CD4-positive, alpha-beta T cell treated with Interleukin-6 at 100 ng/mL for 8 hours (primary cell): Measurements from ENCODE around the gene EZR.

Experiments used
- DNase-seq: peaks from one replicate; pipeline ENCODE4 v3.0.0-alpha.2; 2020; ENCODE audit warnings: mixed read lengths, low spot score

Gene EZR

DNA sequence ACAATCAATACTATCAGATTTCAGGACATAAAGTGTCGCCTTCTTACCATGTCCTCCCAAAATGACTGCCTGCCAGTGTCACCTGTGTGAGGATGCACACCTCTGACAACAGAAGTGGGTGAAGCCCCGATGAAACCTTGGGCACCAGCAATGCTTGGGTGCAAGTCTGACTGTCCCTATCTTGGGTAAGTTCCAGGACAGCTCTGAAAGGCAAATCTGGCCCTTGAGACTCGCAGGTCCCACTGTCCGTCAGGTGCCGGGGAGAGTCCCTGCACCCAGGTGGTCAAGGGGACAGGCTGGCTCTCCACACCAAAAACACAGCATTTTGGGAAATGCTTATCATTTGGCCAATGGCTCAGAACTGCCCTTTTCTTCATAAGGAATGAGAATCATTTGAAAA is 43.3 kb downstream of the EZR start:
- no peak for DNase-seq

DNA sequence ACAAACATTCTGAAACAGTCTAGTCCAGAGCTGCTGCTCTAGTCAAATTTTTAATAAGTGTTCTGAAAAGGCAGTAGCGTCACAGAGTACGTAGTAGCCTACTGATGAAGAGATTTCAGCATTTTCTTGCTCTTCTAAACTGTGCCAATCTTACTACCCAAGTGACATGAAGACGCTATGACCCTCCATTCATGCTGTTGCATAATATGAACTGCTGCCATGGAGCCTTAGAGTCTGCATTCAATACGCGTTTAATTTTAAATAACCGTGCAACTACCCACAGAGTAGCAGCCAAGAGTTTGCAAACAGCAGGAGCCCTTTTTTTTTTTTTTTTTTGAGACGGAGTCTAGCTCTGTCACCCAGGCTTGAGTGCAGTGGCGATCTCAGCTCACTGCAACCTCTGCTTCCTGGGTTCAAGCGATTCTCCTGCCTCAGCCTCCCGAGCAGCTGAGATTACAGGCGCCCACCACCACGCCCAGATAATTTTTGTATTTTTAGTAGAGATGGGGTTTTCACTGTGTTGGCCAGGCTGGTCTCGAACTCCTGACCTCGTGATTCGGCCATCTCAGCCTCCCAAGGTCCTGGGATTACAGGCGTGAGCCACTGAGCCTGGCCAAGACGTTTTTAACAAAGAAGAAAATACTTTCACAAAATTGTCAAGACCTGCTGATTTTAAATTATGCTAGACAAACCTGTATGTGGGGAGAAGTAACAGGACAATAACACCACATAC is 44.3 kb downstream of the EZR start:
- no peak for DNase-seq

DNA sequence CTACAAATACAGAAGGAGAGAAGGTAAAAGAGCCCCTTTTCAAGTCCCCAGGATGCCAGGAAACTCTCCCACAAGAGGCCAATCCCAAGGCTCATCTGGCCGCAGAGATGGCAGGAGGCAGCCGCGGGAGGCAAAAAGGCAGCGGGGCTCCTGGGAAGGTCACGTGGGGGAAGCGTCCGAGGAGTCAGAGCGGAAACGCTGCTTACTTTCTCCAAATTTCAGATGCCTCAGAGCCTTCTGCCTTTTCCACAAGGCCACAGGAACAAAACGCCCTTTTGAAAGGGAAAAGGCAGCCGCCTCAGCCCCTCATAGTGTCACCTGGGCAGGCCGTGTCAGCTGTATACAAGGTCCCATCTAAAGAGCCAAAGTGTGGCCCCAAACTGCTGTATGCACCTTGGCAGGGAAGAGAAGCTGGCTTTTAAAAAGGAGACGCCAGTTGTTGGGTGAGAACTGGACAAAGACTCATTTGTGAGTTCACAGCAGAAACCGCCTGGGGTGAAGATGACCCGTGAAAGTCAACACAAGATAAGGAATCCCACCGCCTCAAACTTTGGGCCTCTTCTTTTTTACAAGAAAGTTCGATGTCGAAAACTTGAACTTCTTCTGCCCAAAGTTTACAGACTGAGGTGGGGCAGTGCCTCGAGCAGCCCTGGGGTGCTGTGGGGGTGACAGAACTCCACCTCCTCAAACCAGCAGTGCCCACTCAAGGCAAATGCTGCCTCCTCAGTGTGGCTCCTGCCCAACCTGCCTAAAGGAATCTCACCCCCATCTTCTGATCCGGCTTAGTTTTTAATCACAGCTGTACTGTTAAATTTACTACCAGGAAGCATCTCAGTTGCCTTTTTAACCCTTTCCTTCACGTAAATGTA is 45.4 kb downstream of the EZR start:
- no peak for DNase-seq

DNA sequence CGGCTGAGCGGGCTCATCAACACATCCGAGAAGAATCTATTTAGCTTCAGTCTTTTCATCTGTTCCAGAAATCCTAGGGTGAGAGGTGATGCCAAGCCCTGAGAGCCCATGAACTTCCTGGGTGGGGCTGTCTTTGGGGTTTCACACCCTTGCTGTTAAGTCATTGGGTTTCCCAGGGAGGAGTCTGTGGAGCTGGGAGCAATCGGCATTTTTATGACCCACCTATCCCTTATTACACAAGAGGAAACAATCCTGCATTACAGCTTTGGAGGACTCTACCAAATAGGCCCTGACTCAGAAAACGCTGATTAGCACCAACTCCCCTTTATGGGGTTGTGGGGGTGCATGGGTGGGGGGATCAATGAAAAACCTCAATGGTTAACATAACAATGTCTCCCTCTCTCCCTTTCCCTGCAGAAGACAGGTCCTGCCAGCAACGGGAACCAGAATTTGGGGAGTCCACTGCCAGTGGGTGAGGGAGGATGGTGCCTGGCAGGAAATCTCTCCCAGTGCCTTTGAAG is 46.3 kb downstream of the EZR start:
- DNase-seq, result no peak

DNA sequence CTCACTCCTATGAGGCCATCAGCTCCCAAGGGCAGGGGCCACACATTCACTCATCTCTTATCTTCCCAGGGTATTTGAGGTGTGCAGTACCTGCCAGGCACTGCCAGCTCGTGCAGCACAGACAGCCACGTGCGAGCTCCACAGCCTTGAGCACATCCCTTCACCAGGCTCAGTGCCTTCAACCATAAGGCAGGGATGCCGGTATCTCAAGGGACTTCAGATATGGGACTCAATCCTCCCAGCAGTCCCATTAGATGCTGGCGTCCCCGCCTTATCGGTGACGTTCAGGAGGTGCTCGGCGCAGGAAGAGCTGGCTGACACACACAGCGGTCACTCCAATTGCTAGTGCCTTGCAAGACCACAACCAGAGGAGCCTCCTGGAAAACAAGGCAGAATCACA is 47.0 kb downstream of the EZR start:
- no peak for DNase-seq

DNA sequence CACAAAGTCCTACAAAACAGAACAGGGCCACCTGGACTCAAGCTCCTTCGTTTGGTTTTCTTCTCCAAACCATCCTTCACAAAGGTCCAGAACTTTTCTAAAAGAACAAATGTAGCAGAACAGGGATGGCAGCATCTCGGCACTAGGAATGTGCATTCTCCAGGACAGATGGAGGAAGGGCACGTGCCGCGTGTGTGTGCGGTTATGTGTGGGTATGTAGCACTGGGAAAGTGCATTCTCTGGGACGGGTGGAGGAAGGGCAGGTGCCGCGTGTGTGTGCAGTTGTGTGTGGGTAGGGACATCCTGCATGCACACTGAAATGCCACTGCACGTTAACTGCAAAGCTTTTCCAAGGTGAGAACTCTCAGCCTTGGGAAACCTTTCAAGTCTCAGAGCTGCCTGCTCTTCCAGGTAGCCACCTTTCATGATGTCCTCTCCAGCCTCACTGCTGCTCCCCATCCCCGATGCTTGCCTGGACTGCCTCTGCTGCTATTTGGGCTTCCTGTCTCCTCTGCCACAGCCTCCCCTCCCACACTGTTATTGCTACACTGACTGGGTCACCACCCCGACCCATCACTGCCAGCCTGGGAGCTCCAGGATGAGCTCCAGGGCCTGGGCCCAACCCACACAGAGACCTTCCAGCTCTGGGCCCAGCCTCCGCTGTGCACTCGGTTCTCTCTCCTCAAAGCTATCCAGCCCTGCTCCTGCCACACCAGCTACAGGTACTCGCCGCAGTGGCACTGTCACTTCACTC is 47.6 kb downstream of the EZR start:
- no peak for DNase-seq

DNA sequence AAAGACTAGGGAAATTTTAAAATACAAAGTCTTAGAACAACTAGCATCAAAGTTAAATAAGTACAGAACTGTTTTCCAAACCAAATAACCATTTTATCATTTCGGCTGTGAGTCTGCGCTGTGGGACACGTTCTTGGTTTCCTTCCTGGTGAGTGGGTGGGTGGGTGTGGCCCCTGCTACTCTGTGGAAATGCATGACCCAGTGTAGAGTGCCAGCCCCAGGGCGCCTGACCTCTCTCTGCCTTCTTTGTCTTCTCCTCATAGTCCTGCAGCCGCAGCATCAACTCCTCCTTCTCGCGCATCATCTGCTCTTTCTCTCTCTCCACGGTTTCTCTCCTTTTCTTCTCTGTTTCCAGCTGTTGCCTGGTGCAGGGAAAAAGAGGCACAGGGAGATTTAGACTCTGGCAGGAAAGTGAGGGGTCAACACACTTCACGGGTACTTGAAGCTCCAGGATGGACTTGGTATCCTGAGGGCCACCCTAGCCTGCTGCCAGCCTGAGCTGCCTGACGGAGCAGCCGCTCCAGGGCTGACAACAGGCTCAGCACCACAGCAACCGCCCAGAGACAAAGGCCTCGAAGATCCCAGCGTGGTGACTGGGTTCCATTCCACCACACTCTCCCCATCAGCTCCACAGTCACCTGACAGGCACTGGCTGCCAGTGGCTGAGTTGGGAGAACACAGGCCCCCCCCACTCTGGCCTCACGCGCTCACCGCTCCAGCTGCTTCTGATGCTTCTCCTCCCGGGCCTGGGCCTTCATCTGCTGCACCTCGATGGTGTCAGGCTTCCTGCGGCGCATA is 48.4 kb downstream of the EZR start:
- DNase-seq, result no peak

DNA sequence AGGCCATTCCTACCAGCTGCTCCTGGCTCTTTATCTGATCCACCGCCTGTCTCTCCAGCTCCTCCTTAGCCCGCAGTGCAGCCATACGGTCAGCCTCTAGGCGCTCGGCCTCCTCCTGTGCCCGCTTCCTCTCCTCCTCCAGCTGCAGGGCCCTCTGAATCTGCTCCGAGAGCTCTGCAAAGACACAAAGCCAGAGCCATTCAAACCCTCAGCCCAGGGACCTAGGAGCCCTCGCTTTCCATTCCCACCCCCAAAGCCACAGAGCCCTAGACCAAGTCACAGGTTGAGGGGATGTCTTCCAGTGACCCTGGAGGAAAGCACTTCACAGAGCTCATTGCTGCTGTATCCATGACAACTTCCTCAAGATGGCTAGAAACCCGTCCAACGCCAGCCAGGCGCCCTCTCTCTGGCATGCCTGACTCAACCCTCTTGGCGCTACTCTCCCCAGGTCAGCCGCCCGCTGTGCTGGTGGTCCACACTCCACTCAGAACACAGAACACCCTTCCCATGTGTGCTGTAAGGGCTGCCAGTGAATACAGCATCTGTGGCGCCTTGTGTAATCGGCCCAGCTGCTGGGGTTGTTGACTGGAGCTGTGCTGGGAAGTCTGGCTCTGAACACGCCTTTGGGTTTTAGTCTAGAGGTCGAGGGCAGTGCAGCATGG is 49.3 kb downstream of the EZR start:
- DNase-seq, result no peak

DNA sequence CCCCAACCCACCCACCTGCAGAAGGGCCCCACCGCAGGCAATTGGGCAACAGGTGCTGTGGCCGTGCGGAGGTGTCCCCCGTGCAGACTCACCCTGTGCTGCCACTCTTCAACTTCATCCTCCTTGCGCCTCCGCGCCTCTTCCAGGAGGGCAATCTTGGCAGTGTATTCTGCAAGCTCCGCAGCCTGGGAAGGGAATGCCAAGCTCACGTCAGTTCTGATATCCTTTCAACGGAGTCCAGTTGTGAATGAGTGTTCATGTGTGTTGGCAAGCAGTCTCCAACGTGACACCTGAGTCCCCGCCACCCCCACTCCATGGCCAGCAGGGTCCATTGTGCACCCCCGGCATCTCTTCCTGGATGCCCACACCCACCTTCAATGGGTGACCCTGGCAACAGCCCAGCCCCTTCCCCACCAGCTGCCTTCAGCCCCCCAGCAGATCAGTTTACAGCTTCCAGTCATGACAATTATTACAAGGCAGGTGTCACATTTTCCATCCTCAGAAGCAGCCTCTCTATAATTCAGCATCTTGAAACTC is 49.9 kb downstream of the EZR start:
- no peak for DNase-seq

DNA sequence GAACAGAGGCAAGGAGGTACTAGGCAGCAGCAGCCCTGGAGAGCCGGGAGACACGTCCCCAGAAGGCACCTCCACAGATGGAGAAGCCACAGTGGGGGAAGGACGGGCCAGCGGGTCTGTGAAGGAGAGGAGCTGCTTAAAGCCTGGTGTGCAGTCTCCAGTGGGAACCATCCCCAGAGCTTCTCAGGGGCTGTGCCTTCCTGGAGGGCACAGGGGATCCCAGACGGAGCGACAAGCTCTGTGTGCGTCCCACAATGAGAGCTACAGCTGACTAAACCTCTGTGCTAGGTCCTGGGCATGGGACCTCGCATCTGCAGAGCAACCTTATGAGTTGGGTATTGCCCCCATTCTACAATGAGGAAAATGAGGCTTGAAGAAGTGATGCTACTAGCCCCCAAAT is 50.7 kb downstream of the EZR start:
- DNase-seq, result no peak

DNA sequence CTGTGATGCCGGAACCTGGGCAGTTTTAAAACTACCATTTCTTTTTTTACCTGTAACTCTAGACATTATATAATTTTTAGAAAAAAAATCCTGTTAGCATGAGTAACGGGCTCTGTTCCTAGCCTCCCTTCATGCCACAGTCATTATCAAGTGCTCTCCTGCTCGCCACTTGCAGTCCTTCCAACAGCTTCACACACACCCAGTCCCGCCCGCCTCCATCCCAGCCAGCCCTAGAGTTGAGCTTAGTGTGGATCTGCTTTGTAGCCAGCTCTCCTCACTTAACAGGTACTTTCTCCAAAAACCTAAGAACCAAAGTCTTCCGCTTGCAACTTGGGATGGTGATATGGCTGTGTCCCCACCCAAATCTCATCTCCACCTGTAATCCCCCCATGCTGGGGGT is 51.5 kb downstream of the EZR start:
- no peak for DNase-seq

DNA sequence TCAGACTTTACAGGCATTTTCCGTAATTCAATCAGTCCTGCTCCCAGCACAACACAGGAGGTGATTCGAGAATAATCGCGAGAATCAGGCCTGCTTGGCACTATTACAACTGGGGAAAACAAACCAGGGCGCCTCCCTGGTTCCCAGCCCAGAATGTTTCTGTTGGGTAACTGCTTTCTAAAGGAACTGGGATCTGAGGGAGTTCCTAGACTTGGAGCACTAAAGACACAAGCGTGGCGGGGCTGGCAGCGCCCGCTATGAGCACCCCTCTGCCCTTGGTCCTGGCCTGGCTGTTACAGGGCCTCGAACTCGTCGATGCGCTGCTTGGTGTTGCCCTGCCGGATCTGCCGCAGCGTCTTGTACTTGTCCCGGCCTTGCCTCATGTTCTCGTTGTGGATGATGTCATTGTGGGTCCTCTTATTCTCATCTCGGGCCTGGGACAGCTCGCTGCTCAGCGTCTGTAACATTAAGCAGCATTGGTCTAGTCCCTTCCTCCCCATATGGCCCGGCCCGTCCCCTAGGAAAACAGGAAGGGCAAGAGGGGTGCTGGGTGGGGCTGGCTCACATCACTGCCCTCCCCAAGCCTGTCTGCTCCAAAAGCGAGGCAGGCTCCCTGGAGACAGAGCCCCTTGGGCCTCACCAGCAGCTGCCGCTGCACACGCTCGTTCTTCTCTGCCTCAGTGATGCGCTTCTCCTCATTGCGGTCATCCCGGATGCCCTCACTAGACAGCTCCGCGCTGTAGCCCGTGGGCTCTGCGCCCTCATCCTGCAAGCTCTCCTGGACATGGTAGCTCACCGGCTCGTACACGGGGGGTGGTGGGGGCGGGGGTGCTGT is 52.3 kb downstream of the EZR start:
- DNase-seq, result no peak

DNA sequence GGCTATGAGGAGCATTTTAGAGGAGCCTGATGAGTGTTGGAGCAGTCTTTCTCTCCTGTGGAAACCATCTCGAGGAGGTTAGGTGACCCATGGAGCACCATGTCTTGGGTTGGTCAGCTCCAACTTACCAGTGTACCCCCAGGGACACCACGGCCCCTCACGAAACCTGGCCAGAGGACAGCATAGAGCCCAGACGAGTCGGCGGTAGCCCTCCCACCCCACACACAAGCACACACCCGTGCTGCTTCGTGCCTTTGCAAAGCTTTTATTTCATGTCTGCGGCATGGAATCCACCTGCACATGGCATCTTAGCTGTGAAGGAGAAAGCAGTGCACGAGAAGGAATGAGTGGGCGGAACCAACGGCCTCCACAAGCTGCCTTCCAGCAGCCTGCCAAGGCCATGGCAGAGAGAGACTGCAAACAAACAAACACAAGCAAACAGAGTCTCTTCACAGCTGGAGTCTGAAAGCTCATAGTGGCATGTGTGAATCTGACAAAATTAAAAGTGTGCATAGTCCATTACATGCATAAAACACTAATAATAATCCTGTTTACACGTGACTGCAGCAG is 53.6 kb downstream of the EZR start:
- no peak for DNase-seq

DNA sequence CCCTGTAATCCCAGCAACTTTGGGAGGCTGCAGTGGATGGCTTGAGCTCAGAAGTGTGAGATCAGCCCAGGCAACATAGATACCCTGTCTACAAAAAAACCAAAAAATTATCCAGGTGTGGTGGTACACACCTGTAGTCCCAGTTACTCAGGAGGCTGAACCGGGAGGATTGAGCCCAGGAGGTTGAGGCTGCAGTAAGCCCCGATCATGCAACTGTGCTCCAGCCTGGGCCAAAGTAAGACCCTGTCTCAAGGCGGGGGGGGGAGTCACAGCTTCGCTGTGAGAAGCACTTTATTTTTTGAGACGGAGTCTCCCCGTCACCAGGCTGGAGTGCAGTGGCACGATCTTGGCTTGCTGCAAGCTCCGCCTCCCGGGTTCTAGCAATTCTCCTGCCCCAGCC is 54.2 kb downstream of the EZR start:
- DNase-seq, result no peak

DNA sequence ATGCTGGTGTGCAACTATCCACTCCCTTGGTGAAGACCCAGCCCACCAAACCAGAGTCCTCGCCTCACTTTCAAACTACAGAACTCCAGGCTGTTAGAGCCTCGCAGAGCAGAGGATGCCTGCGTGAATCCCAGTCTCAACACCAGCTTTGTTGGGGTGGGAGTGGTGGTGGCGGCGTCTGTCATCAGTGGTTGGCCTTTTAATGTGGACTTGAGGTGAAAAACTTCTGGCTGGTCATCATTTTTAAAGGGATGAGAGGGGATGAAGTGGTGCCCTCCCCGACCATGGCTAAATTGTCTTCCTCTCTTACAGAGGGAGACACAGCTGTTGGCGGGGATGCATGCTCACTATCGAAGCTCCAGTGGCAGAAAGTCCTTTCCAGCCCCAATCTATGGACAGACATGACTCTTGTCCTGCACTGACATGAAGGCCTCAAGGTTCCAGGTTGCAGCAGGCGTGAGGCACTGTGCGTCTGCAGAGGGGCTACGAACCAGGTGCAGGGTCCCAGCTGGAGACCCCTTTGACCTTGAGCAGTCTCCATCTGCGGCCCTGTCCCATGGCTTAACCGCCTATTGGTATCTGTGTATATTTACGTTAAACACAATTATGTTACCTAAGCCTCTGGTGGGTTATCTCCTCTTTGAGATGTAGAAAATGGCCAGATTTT is 54.9 kb downstream of the EZR start:
- no peak for DNase-seq

DNA sequence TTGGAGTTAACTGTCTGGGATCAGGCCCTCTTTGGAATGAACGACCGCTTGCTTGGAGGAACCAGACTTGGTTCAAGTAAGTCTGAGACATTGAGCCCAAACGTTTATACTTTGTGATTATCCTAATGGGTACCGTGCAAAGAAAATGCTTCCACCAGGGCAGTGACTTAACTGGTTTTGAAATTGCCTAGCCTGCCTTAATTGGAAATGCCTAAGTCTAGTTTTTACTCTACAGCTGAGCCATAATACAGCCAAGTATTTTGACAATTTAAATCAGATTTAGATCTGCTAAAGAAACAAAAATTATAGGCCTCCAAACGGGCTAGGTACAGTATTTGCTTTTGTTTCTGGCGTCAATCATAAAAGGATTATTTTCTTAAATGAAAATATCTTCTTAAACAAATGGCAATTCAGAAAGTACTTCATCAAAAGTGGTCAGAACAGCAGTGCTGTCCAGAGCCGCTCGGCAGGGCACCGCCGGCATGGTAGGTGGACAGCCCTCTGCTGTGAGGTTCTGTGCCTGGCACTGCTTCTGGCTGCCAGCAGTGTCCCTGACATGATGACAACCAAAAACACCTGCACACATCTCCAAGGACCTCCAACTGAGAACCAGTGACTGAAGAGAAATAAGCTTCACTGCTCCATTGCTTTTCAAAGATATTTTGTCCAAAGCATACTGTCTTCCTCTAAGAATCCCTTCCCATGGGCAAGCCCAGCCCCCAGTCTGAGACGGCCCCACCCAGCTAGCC is 55.6 kb downstream of the EZR start:
- no peak for DNase-seq

DNA sequence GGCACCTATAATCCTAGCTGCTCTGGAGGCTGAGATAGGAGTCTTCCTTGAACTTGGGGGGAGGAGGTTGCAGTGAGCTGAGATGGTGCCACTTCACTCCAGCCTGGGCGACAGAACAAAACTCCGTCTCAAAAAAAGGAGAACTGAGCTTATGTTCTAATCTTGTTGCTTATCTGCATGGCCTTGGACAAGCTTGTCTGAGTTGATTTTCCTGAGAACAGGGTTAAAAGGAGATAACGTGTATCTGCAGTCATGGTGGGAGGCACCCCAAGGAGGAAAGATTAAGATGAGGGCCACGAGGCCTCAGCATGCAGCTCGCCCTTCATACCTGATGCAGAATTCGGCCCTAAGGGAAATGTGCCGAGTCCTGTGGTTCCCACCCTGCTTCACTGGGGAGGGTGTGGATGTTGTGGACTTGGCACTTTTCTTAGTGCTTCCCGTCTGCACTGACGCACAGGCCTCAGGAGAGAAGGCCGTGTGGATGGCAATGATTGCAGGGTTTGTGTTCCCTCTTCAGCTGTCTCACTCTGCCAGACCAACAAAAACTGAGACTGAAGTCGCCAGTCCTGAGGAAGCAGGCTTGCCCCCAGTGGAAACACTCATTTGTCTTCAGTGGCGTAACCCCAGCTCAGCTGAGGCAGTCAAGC is 56.3 kb downstream of the EZR start:
- no peak for DNase-seq

DNA sequence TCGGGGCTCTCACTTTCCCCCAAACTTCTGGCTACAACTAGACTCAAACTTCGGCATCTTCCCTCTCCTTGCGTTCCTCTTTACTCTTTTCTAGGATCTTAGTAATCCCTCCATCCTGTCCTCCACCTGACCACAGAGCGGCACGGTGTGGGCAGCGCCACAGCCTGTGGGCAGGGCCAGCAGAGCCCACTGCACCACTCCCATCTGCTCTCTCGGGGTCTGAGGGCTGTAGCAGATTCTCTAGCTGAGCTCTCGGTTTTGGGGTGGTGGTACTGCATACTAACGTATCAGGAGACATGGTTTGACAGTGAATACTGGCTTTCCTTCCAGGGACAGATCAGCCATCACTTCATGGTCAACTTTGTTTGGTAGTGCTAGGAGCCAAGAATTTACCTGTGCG is 57.4 kb downstream of the EZR start:
- no peak for DNase-seq
